NCI-H510A (cell line): ENCODE measurements around the gene SPTLC3.

ENCODE experiments used
- DNase-seq: peaks from one replicate; lab custom pipeline; 2025; lab: John Stamatoyannopoulos, UW

SPTLC3 gene

GRCh38 chr20:13031751-13032150, 23.0 kb downstream of the SPTLC3 start:
- no peak for DNase-seq

- DNase-seq = no peak
Observed at GRCh38 chr20:13034115-13034514, 25.3 kb downstream of the SPTLC3 start.

GRCh38 chr20:13034936-13035335, 26.2 kb downstream of the SPTLC3 start:
- no peak for DNase-seq

GRCh38 chr20:13035399-13036152, 26.8 kb downstream of the SPTLC3 start:
- no peak for DNase-seq

GRCh38 chr20:13037727-13038126, 29.0 kb downstream of the SPTLC3 start:
- no peak for DNase-seq

- DNase-seq = no peak
Observed at GRCh38 chr20:13041574-13042457, 33.0 kb downstream of the SPTLC3 start.

GRCh38 chr20:13042458-13042794, 33.7 kb downstream of the SPTLC3 start:
- DNase-seq = no peak

- no peak for DNase-seq
Observed at GRCh38 chr20:13046409-13046808, 37.6 kb downstream of the SPTLC3 start.

GRCh38 chr20:13054011-13054410, 45.2 kb downstream of the SPTLC3 start:
- DNase-seq = no peak

GRCh38 chr20:13058666-13059389, 50.1 kb downstream of the SPTLC3 start:
- DNase-seq = no peak

GRCh38 chr20:13059398-13060136, 50.8 kb downstream of the SPTLC3 start:
- DNase-seq = no peak

GRCh38 chr20:13060327-13060726, 51.6 kb downstream of the SPTLC3 start:
- no peak for DNase-seq

- DNase-seq = peak; percentile 65
Observed at GRCh38 chr20:13061381-13061780, 52.6 kb downstream of the SPTLC3 start.

GRCh38 chr20:13062789-13063188, 54.0 kb downstream of the SPTLC3 start:
- DNase-seq = no peak

GRCh38 chr20:13068336-13068735, 59.6 kb downstream of the SPTLC3 start:
- no peak for DNase-seq

- no peak for DNase-seq
Observed at GRCh38 chr20:13081877-13082276, 73.1 kb downstream of the SPTLC3 start.

GRCh38 chr20:13082378-13082777, 73.6 kb downstream of the SPTLC3 start:
- DNase-seq = no peak

- DNase-seq = no peak
Observed at GRCh38 chr20:13085275-13085674, 76.5 kb downstream of the SPTLC3 start.

GRCh38 chr20:13089950-13090469, 81.2 kb downstream of the SPTLC3 start:
- DNase-seq = no peak

GRCh38 chr20:13092111-13092510, 83.3 kb downstream of the SPTLC3 start:
- DNase-seq = no peak

GRCh38 chr20:13094976-13095375, 86.2 kb downstream of the SPTLC3 start:
- DNase-seq = no peak
